HFFc6 (cell line): Measurements from ENCODE around the gene RSU1. TPM values are rescaled to one million over a fixed set of nuclear protein-coding genes. Genes with fewer than 3 reads are reported as not detected.
A peak's percentile ranks its signal among the peaks of the same experiment; 100 is the strongest.
"Not testable (repeated sequence)": the region's sequence is repeated elsewhere in the genome, so short reads cannot be mapped to it uniquely, and the experiment has no call there.

Experiments
- DNase-seq: peaks from one replicate; pipeline ENCODE4 v3.0.0-alpha.2; 2018
- H3K27ac Mint-ChIP-seq: 2 replicates; pipeline ENCODE4 v1.8.0; 2020; ENCODE audit warnings: mild to moderate bottlenecking, mixed read lengths
- H3K27me3 Mint-ChIP-seq: 2 replicates; pipeline ENCODE4 v1.8.0; 2021; ENCODE audit warnings: mild to moderate bottlenecking, moderate library complexity, mixed read lengths; ENCODE audit not compliant: insufficient read depth
- H3K36me3 Mint-ChIP-seq: 2 replicates; pipeline ENCODE4 v1.8.0; 2021; ENCODE audit warnings: low read depth, mixed read lengths
- H3K4me1 Mint-ChIP-seq: 2 replicates; pipeline ENCODE4 v1.8.0; 2020; ENCODE audit warnings: low read depth, mixed read lengths
- H3K4me3 Mint-ChIP-seq: 2 replicates; pipeline ENCODE4 v1.8.0; 2020; ENCODE audit warnings: mild to moderate bottlenecking, moderate library complexity, mixed read lengths
- H3K9me3 Mint-ChIP-seq: 2 replicates; pipeline ENCODE4 v1.8.0; 2020; ENCODE audit warnings: mild to moderate bottlenecking, mixed read lengths
- total RNA-seq, 6 experiments: library from RNA; stranded (reverse); fragmentation: NEBNext Ultra II Directional; extraction: Animal tissue kit (Norgen Biotek cat#: 25700); gene quantifications; 2 replicates in 1 of 6; 3 replicates in 5 of 6; pipeline ENCODE4 v1.2.3, GENCODE V29; 2021
- TF ChIP-seq, protein P1 (sequence below): fragments of 200-600 bp; sonication (generic); IDR thresholded peaks from 2 replicates; pipeline ENCODE4 v1.5.0; 2021; ENCODE audit warnings: antibody characterized with exemption, mild to moderate bottlenecking

The RSU1 gene
- total RNA-seq, 6 experiments from 2014 or later = 182 to 239 (median 205) TPM

GRCh38 chr10:16832351-16833080 lies 15.3 kb upstream of the RSU1 start:
- peak; percentile 90 for DNase-seq
- TF ChIP-seq, protein P1, sequence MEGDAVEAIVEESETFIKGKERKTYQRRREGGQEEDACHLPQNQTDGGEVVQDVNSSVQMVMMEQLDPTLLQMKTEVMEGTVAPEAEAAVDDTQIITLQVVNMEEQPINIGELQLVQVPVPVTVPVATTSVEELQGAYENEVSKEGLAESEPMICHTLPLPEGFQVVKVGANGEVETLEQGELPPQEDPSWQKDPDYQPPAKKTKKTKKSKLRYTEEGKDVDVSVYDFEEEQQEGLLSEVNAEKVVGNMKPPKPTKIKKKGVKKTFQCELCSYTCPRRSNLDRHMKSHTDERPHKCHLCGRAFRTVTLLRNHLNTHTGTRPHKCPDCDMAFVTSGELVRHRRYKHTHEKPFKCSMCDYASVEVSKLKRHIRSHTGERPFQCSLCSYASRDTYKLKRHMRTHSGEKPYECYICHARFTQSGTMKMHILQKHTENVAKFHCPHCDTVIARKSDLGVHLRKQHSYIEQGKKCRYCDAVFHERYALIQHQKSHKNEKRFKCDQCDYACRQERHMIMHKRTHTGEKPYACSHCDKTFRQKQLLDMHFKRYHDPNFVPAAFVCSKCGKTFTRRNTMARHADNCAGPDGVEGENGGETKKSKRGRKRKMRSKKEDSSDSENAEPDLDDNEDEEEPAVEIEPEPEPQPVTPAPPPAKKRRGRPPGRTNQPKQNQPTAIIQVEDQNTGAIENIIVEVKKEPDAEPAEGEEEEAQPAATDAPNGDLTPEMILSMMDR = no peak
- Mint-ChIP-seq H3K27me3 (no peaks in the 10 kb centered on the region; the same call in 1 of the 2 replicates), H3K4me3 (peak overlapping the region; percentile 83), H3K9me3 (0 out of 2 replicates have a peak, but pooled peaks cover 3% of the 10 kb centered on the region), H3K4me1 (peaks cover 62% of the 10 kb centered on the region), H3K27ac (peak overlapping the region; percentile 99), H3K36me3 (peaks cover 10% of the 10 kb centered on the region)

GRCh38 chr10:16828701-16829175 lies 11.5 kb upstream of the RSU1 start:
- peak overlapping the region; percentile 84 for H3K4me3 Mint-ChIP-seq
- H3K4me1 Mint-ChIP-seq = peaks cover 60% of the 10 kb centered on the region
- no peaks in the 10 kb centered on the region for H3K9me3 Mint-ChIP-seq
- no peaks in the 10 kb centered on the region for H3K27me3 Mint-ChIP-seq
- DNase-seq = peak; percentile 83
- peaks cover under 1% of the 10 kb centered on the region; the same call in 1 of the 2 replicates for H3K36me3 Mint-ChIP-seq
- H3K27ac Mint-ChIP-seq = peak overlapping the region; percentile 95
- TF ChIP-seq, protein P1 = no peak

- Mint-ChIP-seq H3K27ac (peak overlapping the region; percentile 95), H3K9me3 (peaks cover 5% of the 10 kb centered on the region), H3K36me3 (peaks cover 6% of the 10 kb centered on the region), H3K27me3 (no peaks in the 10 kb centered on the region; the same call in 1 of the 2 replicates), H3K4me3 (peak overlapping the region; percentile 84), H3K4me1 (peaks cover 54% of the 10 kb centered on the region)
- DNase-seq = peak; percentile 79
- TF ChIP-seq, protein P1 = peak; percentile 85
Observed at GRCh38 chr10:16828114-16828568, 10.9 kb upstream of the RSU1 start.

DNA sequence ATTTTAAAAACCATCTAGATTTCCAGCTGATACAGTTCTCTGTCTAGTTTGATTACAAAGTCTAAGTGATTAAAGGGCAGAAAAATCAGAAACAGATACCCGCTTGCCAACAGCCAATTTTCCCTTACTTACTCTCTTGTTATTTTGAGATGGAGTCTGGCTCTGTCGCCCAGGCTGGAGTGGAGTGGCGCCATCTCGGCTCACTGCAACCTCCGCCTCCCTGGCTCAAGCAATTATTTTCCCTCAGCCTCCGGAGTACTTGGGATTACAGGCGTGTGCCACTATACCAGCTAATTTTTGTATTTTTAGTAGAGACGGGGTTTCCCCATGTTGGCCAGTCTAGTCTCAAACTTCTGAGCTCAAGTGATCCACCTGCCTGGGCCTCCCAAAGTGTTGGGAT lies 10.2 kb upstream of the RSU1 start:
- peaks cover 13% of the 10 kb centered on the region for H3K36me3 Mint-ChIP-seq
- peaks cover 47% of the 10 kb centered on the region for H3K4me1 Mint-ChIP-seq
- not testable (repeated sequence) for DNase-seq, H3K27ac Mint-ChIP-seq, H3K27me3 Mint-ChIP-seq
- H3K9me3 Mint-ChIP-seq = peaks cover 12% of the 10 kb centered on the region
- peak overlapping the region; percentile 84 for H3K4me3 Mint-ChIP-seq

- Mint-ChIP-seq H3K27ac (no peak overlapping the region), H3K36me3 (peaks cover 30% of the 10 kb centered on the region), H3K9me3 (peaks cover 26% of the 10 kb centered on the region), H3K4me3 (no peak overlapping the region), H3K4me1 (peaks cover 25% of the 10 kb centered on the region), H3K27me3 (no peaks in the 10 kb centered on the region; the same call in 1 of the 2 replicates)
- TF ChIP-seq, protein P1 = no peak
- DNase-seq = no peak
Observed at GRCh38 chr10:16822726-16823360, 5.6 kb upstream of the RSU1 start.

GRCh38 chr10:16822027-16822426 lies 4.8 kb upstream of the RSU1 start:
- peaks cover 17% of the 10 kb centered on the region for H3K4me1 Mint-ChIP-seq
- no peak for DNase-seq
- H3K27me3 Mint-ChIP-seq = no peaks in the 10 kb centered on the region; the same call in 1 of the 2 replicates
- peaks cover 30% of the 10 kb centered on the region for H3K36me3 Mint-ChIP-seq
- no peak overlapping the region for H3K4me3 Mint-ChIP-seq
- H3K9me3 Mint-ChIP-seq = peaks cover 26% of the 10 kb centered on the region
- TF ChIP-seq, protein P1 = no peak
- no peak overlapping the region for H3K27ac Mint-ChIP-seq
